T-helper 2 cell treated with Interferon-gamma antibody and Interleukin-4, amounts not matched to agents 5 μg/mL and 100 μg/mL, for 36 hours (primary cell): Measurements from ENCODE around the gene NKD2.
"Not testable (repeated sequence)": the region's sequence is repeated elsewhere in the genome, so short reads cannot be mapped to it uniquely, and the experiment has no call there.

ENCODE experiments used
- DNase-seq: peaks from one replicate; pipeline ENCODE4 v3.0.0; 2021; ENCODE audit warnings: low spot score
- H3K27ac Mint-ChIP-seq: one replicate; pipeline ENCODE4 v1.8.0; 2021; ENCODE audit warnings: mild to moderate bottlenecking, mixed read lengths
- H3K27me3 Mint-ChIP-seq: one replicate; pipeline ENCODE4 v1.8.0; 2021; ENCODE audit warnings: low read depth, mixed read lengths
- H3K36me3 Mint-ChIP-seq: one replicate; pipeline ENCODE4 v1.8.0; 2021; ENCODE audit warnings: low read depth, mixed read lengths
- H3K4me1 Mint-ChIP-seq: one replicate; pipeline ENCODE4 v1.8.0; 2021; ENCODE audit warnings: low read depth, mixed read lengths
- H3K4me3 Mint-ChIP-seq: one replicate; pipeline ENCODE4 v1.8.0; 2022; ENCODE audit warnings: mild to moderate bottlenecking, moderate library complexity, mixed read lengths
- H3K9me3 Mint-ChIP-seq: one replicate; pipeline ENCODE4 v1.8.0; 2021; ENCODE audit warnings: mixed read lengths

The NKD2 gene

GRCh38 chr5:1057485-1058082 is 49.0 kb downstream of the NKD2 start:
- H3K4me3 Mint-ChIP-seq: no peak overlapping the region
- no peaks in the 10 kb centered on the region for H3K4me1 Mint-ChIP-seq
- no peak overlapping the region for H3K27ac Mint-ChIP-seq
- no peaks in the 10 kb centered on the region for H3K27me3 Mint-ChIP-seq
- H3K9me3 Mint-ChIP-seq: no peaks in the 10 kb centered on the region
- DNase-seq: no peak
- H3K36me3 Mint-ChIP-seq: peaks cover 21% of the 10 kb centered on the region

DNA sequence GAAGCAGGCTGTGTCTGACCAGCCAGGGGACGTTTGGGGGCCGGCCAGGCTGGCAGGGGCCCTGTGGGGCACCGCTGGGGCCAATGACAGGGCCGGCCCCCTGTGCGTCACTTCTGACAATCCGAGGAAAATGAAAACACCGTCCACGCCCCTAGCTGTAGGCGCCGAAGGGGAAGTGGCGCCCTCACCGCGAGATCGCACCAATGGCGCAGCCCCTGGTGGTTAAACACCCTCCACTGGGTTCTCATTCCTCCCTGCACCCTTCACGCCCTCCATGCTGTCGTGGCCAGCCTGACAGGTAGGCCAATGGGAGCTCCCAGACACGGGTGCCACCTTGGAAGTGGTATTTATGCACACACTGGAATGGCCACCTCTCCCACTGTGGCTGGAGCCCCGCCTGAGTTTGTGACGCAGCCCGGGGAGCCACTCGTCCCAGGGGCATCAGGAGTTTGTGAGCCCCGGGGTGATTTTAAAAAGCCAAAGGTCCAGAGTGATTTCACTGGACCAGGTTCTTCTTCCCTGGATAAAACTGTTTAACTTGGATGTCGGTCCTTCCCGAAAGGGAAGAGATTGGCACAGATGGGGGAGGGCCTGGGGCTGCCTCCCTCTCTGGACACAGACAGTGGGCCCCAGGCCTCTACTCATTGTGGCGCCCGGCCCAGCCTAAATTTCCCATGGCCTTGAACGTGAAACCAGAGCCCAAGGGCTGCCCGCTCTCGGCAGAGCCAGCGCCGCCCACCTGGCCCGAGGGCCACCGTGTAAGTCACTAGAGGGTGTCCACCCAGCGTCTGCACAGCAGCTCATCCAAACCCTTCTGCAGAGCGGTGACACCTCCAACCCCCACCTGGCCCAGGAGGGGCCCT is 49.7 kb downstream of the NKD2 start:
- Mint-ChIP-seq H3K27ac (peak overlapping the region; percentile 20), H3K4me3 (no peak overlapping the region), H3K36me3 (peaks cover 21% of the 10 kb centered on the region), H3K4me1 (no peaks in the 10 kb centered on the region), H3K27me3 (no peaks in the 10 kb centered on the region), H3K9me3 (no peaks in the 10 kb centered on the region)
- DNase-seq: no peak

GRCh38 chr5:1058988-1059883 is 50.6 kb downstream of the NKD2 start:
- Mint-ChIP-seq H3K4me1 (no peaks in the 10 kb centered on the region), H3K27ac (no peak overlapping the region)
- no peak for DNase-seq

DNA sequence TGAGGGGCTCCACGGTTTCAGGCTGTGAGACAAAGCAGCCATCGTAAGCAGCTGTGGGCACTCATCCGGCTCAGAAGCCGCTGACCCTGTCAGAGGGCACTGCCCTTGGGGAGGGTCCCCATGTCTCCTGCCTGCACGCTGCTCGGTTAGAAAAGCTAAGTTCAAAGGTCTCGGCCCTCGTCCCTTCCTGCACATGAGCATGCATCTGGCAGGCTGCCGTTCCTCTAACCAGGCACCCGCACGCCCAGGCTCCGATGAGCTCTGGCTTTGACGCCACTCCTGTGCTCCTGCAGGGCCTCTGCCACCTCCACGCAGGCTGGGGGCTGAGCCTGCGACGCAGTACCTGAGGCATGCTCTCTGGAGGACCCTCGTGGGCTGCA is 51.3 kb downstream of the NKD2 start:
- peaks cover 18% of the 10 kb centered on the region for H3K36me3 Mint-ChIP-seq
- no peaks in the 10 kb centered on the region for H3K4me1 Mint-ChIP-seq
- no peaks in the 10 kb centered on the region for H3K9me3 Mint-ChIP-seq
- H3K27me3 Mint-ChIP-seq: no peaks in the 10 kb centered on the region
- H3K4me3 Mint-ChIP-seq: no peak overlapping the region
- H3K27ac Mint-ChIP-seq: no peak overlapping the region
- DNase-seq: no peak

More at GRCh38 chr5:1058988-1059883, 50.6 kb downstream of the NKD2 start:
- H3K9me3 Mint-ChIP-seq: no peaks in the 10 kb centered on the region
- H3K36me3 Mint-ChIP-seq: peaks cover 19% of the 10 kb centered on the region
- no peaks in the 10 kb centered on the region for H3K27me3 Mint-ChIP-seq
- H3K4me3 Mint-ChIP-seq: no peak overlapping the region

DNA sequence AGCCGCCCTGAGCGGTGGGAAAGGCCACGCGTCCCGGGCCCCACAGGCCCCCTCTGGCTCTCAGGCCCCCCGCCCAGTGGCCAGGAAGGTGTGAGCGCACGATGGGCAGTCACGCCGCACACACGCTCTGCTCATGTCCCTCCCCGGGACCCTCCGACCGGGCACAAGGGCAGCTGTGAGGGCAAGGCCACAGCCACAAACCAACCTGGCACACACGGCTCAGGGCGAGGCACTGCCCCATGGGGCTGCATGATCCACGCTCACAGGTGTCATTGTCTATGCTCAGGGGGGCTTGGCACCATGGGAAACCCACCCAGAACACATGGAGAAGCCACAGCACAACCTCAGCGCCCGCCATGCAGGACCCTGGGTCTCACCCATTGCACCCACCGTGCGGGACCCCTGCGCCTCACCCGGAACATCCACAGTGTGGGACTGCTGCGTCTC is 52.0 kb downstream of the NKD2 start:
- H3K4me1 Mint-ChIP-seq: no peaks in the 10 kb centered on the region
- DNase-seq: no peak
- H3K36me3 Mint-ChIP-seq: peaks cover 13% of the 10 kb centered on the region
- no peak overlapping the region for H3K27ac Mint-ChIP-seq
- no peaks in the 10 kb centered on the region for H3K27me3 Mint-ChIP-seq
- no peaks in the 10 kb centered on the region for H3K9me3 Mint-ChIP-seq
- H3K4me3 Mint-ChIP-seq: no peak overlapping the region

GRCh38 chr5:1061292-1061691 is 52.7 kb downstream of the NKD2 start:
- peaks cover 13% of the 10 kb centered on the region for H3K36me3 Mint-ChIP-seq
- not testable (repeated sequence) for H3K4me3 Mint-ChIP-seq, H3K27ac Mint-ChIP-seq, H3K27me3 Mint-ChIP-seq, H3K9me3 Mint-ChIP-seq, DNase-seq, H3K4me1 Mint-ChIP-seq

- no peaks in the 10 kb centered on the region for H3K4me1 Mint-ChIP-seq
- peaks cover 14% of the 10 kb centered on the region for H3K36me3 Mint-ChIP-seq
- H3K27ac Mint-ChIP-seq: no peak overlapping the region
- H3K4me3 Mint-ChIP-seq: no peak overlapping the region
- no peaks in the 10 kb centered on the region for H3K27me3 Mint-ChIP-seq
- DNase-seq: no peak
- no peaks in the 10 kb centered on the region for H3K9me3 Mint-ChIP-seq
These were observed 53.3 kb downstream of the NKD2 start for GRCh38 chr5:1061916-1062315.

DNA sequence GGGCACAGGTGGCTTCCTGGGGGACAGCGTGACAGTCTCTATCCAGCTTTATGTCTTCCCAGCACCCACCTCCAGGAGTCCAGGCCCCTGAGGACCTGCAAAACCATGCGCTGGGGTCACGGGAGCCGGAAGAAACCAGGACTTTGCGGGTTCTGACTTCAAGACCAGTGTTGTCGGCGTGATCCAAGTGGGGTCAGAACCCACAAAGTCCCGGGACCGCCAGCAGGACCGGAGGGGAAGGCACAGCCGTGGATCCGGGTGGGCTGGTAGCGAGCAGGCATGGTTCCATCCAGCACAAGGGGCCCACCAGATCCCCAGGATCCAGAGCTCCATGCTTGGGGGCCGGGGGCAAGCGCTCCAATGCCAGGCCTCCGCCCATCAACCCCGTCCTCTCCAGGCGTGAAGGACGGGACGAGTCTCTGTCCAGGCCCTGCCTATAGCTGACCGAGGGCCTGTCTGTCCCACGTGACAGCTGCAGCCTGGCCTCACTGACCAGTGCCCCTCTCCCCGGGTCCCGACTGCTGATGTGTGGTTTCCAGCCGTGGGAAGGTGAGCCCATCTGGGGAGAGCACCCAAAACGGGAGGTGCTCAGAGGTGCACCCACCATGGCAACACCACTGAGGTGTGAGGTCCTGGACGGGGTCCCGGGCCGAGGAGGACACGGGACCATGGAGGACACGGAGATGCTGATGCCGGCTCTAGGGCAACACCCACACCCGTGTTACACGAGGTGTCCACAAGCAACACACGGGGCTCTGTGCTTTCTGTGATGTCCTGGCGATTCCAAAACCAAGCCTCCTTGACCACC is 54.4 kb downstream of the NKD2 start:
- no peak for DNase-seq
- peaks cover 14% of the 10 kb centered on the region for H3K36me3 Mint-ChIP-seq

DNA sequence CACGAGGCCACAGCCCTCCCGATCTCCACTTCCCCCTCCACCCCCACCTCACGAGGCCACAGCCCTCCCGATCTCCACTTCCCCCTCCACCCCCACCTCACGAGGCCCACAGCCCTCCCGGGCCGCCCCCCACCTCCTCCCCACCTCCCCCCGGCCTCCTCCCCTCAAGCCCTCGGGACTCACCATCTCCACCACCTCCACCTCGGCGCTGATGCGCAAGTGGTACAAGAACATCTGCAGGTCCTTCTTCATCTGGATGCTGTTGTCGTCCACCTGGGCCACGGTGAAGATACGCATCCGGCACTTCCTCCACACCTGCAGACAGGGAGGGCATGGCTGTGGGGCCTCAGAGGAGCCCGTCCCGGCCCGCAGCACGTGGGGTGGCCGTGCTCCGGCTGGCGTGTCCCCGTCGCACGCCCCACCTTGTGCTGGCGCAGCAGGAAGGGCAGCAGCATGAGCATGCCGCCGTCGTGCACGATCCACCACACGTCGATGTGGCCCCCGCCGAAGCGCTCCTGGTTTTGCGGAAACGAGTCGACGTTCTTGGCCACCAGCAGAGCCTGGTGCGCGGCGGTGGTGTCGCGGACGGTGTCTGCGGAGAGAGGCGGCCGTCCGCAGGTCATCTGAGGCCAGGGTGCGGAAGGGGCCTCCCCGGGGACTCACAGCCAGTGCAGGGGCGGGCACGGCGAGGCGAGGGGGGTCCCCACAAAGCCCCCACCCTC is 55.2 kb downstream of the NKD2 start:
- Mint-ChIP-seq H3K4me1 (no peaks in the 10 kb centered on the region), H3K4me3 (no peak overlapping the region), H3K27me3 (no peaks in the 10 kb centered on the region), H3K27ac (no peak overlapping the region), H3K36me3 (peaks cover 14% of the 10 kb centered on the region), H3K9me3 (no peaks in the 10 kb centered on the region)
- DNase-seq: no peak

More for the DNA sequence above, 54.4 kb downstream of the NKD2 start:
- H3K27me3 Mint-ChIP-seq: no peaks in the 10 kb centered on the region
- no peaks in the 10 kb centered on the region for H3K4me1 Mint-ChIP-seq
- H3K9me3 Mint-ChIP-seq: no peaks in the 10 kb centered on the region
- H3K4me3 Mint-ChIP-seq: no peak overlapping the region
- H3K27ac Mint-ChIP-seq: no peak overlapping the region

DNA sequence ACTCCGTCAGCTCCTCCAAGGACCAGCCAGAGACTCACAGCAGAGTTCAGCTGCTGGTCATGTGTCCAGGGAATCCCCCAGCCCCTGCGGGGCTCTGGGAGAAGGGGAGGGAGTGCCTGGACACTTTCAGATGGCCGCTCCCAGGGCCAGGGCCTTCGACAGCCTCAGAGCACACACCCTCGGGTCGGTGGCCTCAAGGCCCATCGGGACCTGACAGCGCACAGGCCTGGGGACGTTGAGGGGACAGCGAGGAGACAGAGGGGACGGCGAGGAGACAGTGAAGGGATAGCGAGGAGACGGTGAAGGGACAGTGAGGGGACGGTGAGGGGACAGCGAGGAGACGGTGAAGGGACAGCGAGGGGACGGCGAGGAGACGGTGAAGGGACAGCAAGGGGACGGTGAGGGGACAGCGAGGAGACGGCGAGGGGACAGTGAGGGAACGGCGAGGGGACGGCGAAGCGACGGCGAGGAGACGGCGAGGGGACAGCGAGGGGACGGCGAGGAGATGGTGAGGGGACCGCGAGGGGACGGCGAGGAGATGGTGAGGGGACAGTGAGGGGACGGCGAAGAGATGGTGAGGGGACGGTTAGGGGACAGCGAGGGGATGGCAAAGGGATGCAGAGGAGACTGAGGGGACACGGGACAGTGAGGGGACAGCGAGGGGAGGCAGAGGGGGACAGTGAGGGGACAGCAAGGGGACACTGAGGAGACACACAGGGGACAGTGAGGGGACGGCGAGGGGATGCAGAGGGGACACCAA is 56.0 kb downstream of the NKD2 start:
- no peak for DNase-seq
- peaks cover 11% of the 10 kb centered on the region for H3K36me3 Mint-ChIP-seq
- no peaks in the 10 kb centered on the region for H3K4me1 Mint-ChIP-seq
- no peaks in the 10 kb centered on the region for H3K27me3 Mint-ChIP-seq
- no peaks in the 10 kb centered on the region for H3K9me3 Mint-ChIP-seq
- no peak overlapping the region for H3K4me3 Mint-ChIP-seq
- peak overlapping the region; percentile 52 for H3K27ac Mint-ChIP-seq

GRCh38 chr5:1065143-1065750 is 56.6 kb downstream of the NKD2 start:
- DNase-seq: no peak
- Mint-ChIP-seq H3K4me3 (no peak overlapping the region), H3K9me3 (no peaks in the 10 kb centered on the region), H3K36me3 (peaks cover 11% of the 10 kb centered on the region), H3K27me3 (no peaks in the 10 kb centered on the region), H3K4me1 (no peaks in the 10 kb centered on the region), H3K27ac (no peak overlapping the region)
